ENCODE data around the gene NFKBIL1. TPM values are rescaled to one million over a fixed set of nuclear protein-coding genes. Genes with fewer than 3 reads are reported as not detected.

Gene NFKBIL1
- total RNA-seq, 3 donors from 2014 or later: 22.3 to 34.7 (median 26.5) TPM

DNA sequence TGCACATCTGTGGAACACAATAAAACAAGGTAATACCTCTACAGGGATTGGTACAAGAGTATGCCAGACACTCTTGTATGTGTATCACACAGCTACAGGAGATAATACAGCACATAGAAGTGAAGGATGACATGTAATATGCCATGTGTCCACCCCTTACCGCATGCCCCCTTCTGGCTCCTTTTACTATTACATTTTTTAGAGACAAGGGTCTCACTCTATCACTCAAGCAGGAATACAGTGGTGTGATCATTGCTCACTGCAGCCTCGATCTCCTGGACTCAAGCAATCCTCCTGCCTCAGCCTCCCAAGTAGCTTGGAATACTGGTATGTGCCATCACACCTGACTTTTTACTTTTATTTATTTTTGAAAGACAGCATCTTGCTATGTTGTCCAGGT is 49.6 kb downstream of the NFKBIL1 start:
- H3K9me3 ChIP-seq: no peaks in the 10 kb centered on the region
- no peak overlapping the region for H3K27ac ChIP-seq
- H3K4me3 ChIP-seq: no peak overlapping the region
- no peaks in the 10 kb centered on the region for H3K4me1 ChIP-seq
- H3K36me3 ChIP-seq: no peaks in the 10 kb centered on the region
- DNase-seq (ENCODE audit: low spot score in 2 of 2): no peak
- intact Hi-C loops (cut with DNase I; ENCODE audit: low total_unique reads): no loop called here
- no peaks in the 10 kb centered on the region for H3K27me3 ChIP-seq
- peak in 1 of 3 donors; percentile 20 for TF ChIP-seq CTCF (IDR thresholded peaks at IDR 0.05)
- no peak for TF ChIP-seq POLR2AphosphoS5 (IDR thresholded peaks at IDR 0.05)
- no peak for TF ChIP-seq POLR2A (IDR thresholded peaks at IDR 0.05)

DNA sequence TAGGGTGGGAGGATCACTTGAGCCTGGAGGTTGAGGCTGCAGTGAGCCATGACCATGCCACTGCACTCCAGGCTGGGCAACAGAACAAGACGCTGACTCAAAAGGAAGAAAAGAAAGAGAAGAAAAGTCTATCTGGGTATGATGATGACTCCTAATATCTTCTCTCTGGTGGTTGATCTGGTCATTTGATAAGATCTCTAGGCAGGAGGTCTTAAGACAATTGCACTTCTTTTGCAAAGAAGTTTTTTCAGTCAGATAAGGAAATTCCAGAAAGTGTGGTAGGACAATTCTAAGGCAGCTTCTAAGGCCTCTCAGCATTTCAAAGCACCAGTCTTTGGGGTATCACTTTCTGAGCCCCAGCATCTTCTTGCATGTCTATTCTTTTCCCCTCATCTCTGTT is 59.9 kb downstream of the NFKBIL1 start:
- H3K4me1 ChIP-seq: no peaks in the 10 kb centered on the region
- no peaks in the 10 kb centered on the region for H3K27me3 ChIP-seq
- no peaks in the 10 kb centered on the region for H3K9me3 ChIP-seq
- no peaks in the 10 kb centered on the region for H3K36me3 ChIP-seq
- TF ChIP-seq POLR2A (IDR thresholded peaks at IDR 0.05): no peak
- TF ChIP-seq POLR2AphosphoS5 (IDR thresholded peaks at IDR 0.05): no peak
- no peak for TF ChIP-seq CTCF (IDR thresholded peaks at IDR 0.05)
- intact Hi-C loops (cut with DNase I; ENCODE audit: low total_unique reads): no loop called here
- H3K4me3 ChIP-seq: no peak overlapping the region
- no peak for DNase-seq (ENCODE audit: low spot score in 2 of 2)
- H3K27ac ChIP-seq: no peak overlapping the region

Other genes with a start within 250 kb of the NFKBIL1 start
- 100 to 1,000 TPM; 532 to 813 (median 727) TPM for gene HLA-B, start 190.4 kb upstream of the NFKBIL1 start, total RNA-seq
- gene MICA, start 144.0 kb upstream of the NFKBIL1 start, total RNA-seq: 10 to 100 TPM; 14.9 to 28.1 (median 23.6) TPM
- 1 to 10 TPM; 2.9 to 4.6 (median 4.0) TPM for gene MICB, start 49.5 kb upstream of the NFKBIL1 start, total RNA-seq
- not detected for gene MCCD1, start 18.6 kb upstream of the NFKBIL1 start, total RNA-seq
- gene DDX39B, start 5.6 kb upstream of the NFKBIL1 start, total RNA-seq: 100 to 1,000 TPM; 315 to 336 (median 334) TPM
- gene ATP6V1G2, start 1.0 kb upstream of the NFKBIL1 start, total RNA-seq: 1 to 10 TPM in 2 of 3 donors, under 1 TPM in 1; 0.44 to 1.8 (median 1.6) TPM
- gene LTA, start 24.7 kb downstream of the NFKBIL1 start, total RNA-seq: under 1 TPM in 1 of 3 donors, not detected in 2; 0.29 TPM
- gene TNF, start 28.0 kb downstream of the NFKBIL1 start, total RNA-seq: under 1 TPM in 2 of 3 donors, not detected in 1; 0.33 to 0.73 TPM
- 1 to 10 TPM in 1 of 3 donors, under 1 TPM in 1, not detected in 1; 0.96 to 1.0 TPM for gene LTB, start 34.8 kb downstream of the NFKBIL1 start, total RNA-seq
- gene LST1, start 38.7 kb downstream of the NFKBIL1 start, total RNA-seq: 10 to 100 TPM in 1 of 3 donors, 1 to 10 TPM in 2; 8.8 to 10.7 (median 9.8) TPM
- not detected for gene NCR3, start 45.4 kb downstream of the NFKBIL1 start, total RNA-seq
- 10 to 100 TPM; 26.9 to 54.1 (median 28.2) TPM for gene AIF1, start 67.6 kb downstream of the NFKBIL1 start, total RNA-seq
- 10 to 100 TPM; 42.7 to 57.2 (median 57.0) TPM for gene PRRC2A, start 73.1 kb downstream of the NFKBIL1 start, total RNA-seq
- 100 to 1,000 TPM; 154 to 170 (median 157) TPM for gene BAG6, start 105.1 kb downstream of the NFKBIL1 start, total RNA-seq
- 1 to 10 TPM; 1.3 to 4.8 (median 4.6) TPM for gene APOM, start 108.3 kb downstream of the NFKBIL1 start, total RNA-seq
- gene C6orf47, start 113.2 kb downstream of the NFKBIL1 start, total RNA-seq: 10 to 100 TPM; 20.3 to 27.4 (median 24.8) TPM
- 10 to 100 TPM; 16.2 to 22.2 (median 20.0) TPM for gene GPANK1, start 117.4 kb downstream of the NFKBIL1 start, total RNA-seq
- 100 to 1,000 TPM; 135 to 180 (median 178) TPM for gene CSNK2B, start 118.5 kb downstream of the NFKBIL1 start, total RNA-seq
- gene LY6G5B, start 122.4 kb downstream of the NFKBIL1 start, total RNA-seq: 10 to 100 TPM in 1 of 3 donors, 1 to 10 TPM in 2; 6.2 to 12.7 (median 8.5) TPM
- 1 to 10 TPM in 1 of 3 donors, under 1 TPM in 2; 0.33 to 1.9 (median 0.64) TPM for gene LY6G5C, start 133.5 kb downstream of the NFKBIL1 start, total RNA-seq
- 10 to 100 TPM; 42.6 to 62.6 (median 50.5) TPM for gene ABHD16A, start 155.7 kb downstream of the NFKBIL1 start, total RNA-seq
- gene LY6G6F, start 159.3 kb downstream of the NFKBIL1 start, total RNA-seq: not detected
- not detected for gene LY6G6D, start 167.7 kb downstream of the NFKBIL1 start, total RNA-seq
- gene LY6G6C, start 174.1 kb downstream of the NFKBIL1 start, total RNA-seq: not detected
- gene MPIG6B, start 175.8 kb downstream of the NFKBIL1 start, total RNA-seq: under 1 TPM in 1 of 3 donors, not detected in 2; 0.16 TPM
- 100 to 1,000 TPM in 2 of 3 donors, 10 to 100 TPM in 1; 100.0 to 212 (median 115) TPM for gene DDAH2, start 181.7 kb downstream of the NFKBIL1 start, total RNA-seq
- gene CLIC1, start 188.9 kb downstream of the NFKBIL1 start, total RNA-seq: 100 to 1,000 TPM; 266 to 325 (median 318) TPM
- 10 to 100 TPM in 1 of 3 donors, 1 to 10 TPM in 2; 7.9 to 13.4 (median 8.0) TPM for gene MSH5, start 192.4 kb downstream of the NFKBIL1 start, total RNA-seq
- 1 to 10 TPM in 2 of 3 donors, not detected in 1; 1.6 to 2.0 TPM for gene SAPCD1, start 215.0 kb downstream of the NFKBIL1 start, total RNA-seq
- gene VWA7, start 229.7 kb downstream of the NFKBIL1 start, total RNA-seq: 1 to 10 TPM in 1 of 3 donors, under 1 TPM in 1, not detected in 1; under 0.01 to 1.6 TPM
- 10 to 100 TPM; 19.2 to 35.4 (median 26.2) TPM for gene VARS1, start 248.1 kb downstream of the NFKBIL1 start, total RNA-seq

Measured in breast epithelium (tissue), 4 donors.